H1 (cell line): ENCODE measurements around the gene DNAH1. TPM values are rescaled to one million over a fixed set of nuclear protein-coding genes. Genes with fewer than 3 reads are reported as not detected.

Experiments used
- CTCF ChIA-PET: fragments of 300-600 bp; sonication (Branson Sonifier 250); formaldehyde crosslinking; loops from one replicate; lab custom pipeline; 2021; ENCODE audit not compliant: partially characterized antibody; lab: Charles Lee
- POLR2A ChIA-PET: fragments of 300-600 bp; sonication (Branson Sonifier 250); formaldehyde crosslinking; loops from one replicate; lab custom pipeline; 2021; ENCODE audit warnings: inconsistent platforms; ENCODE audit not compliant: partially characterized antibody; lab: Charles Lee
- DNase-seq, 2 experiments: peaks; one replicate each; pipeline versions ENCODE4 v3.0.0 to v3.0.0-alpha.2; 2010 to 2022; ENCODE audit warnings: low spot score in 2 of 2, low read depth in 1 of 2, mixed read lengths in 1 of 2
- FAIRE-seq: peaks from 2 replicates; lab custom pipeline; 2011; peaks lifted over from hg19 to GRCh38; lab: Jason Lieb, UNC
- H2AFZ ChIP-seq: 2 replicates; pipeline ENCODE4 v1.8.1; 2012; ENCODE audit warnings: low read length, inconsistent platforms
- H2AK5ac ChIP-seq: 2 replicates; pipeline ENCODE4 v1.6.1; 2013; ENCODE audit warnings: low read depth, low read length
- H2BK120ac ChIP-seq: replicated peaks from 2 replicates; pipeline ENCODE3; 2013; ENCODE audit warnings: low read depth, low read length, inconsistent platforms
- H2BK12ac ChIP-seq: 2 replicates; pipeline ENCODE4 v1.6.1; 2013; ENCODE audit warnings: low read depth, low read length
- H2BK15ac ChIP-seq: 2 replicates; pipeline ENCODE4 v1.6.1; 2013; ENCODE audit warnings: low read length
- H2BK20ac ChIP-seq: 2 replicates; pipeline ENCODE4 v1.6.1; 2013; ENCODE audit warnings: low read length
- H2BK5ac ChIP-seq: 2 replicates; pipeline ENCODE4 v1.6.1; 2013; ENCODE audit warnings: low read depth, low read length
- H3K14ac ChIP-seq: 2 replicates; pipeline ENCODE4 v1.6.1; 2013; ENCODE audit warnings: inconsistent platforms; ENCODE audit not compliant: insufficient read length
- H3K18ac ChIP-seq: 2 replicates; pipeline ENCODE4 v1.6.1; 2013; ENCODE audit warnings: low read length; ENCODE audit errors: extremely low read depth
- H3K23ac ChIP-seq: 2 replicates; pipeline ENCODE4 v1.6.1; 2013; ENCODE audit warnings: inconsistent platforms; ENCODE audit not compliant: insufficient read length
- H3K23me2 ChIP-seq: 2 replicates; pipeline ENCODE4 v1.6.1; 2013; ENCODE audit warnings: low read depth, low read length
- H3K27ac ChIP-seq: 2 replicates; pipeline ENCODE4 v1.6.1; 2011; ENCODE audit warnings: low read depth, low read length, inconsistent platforms
- H3K27me3 ChIP-seq, 4 experiments: replicated peaks in 1 of 4; 1 replicate in 1 of 4; 2 replicates in 3 of 4; pipeline versions ENCODE4 v1.6.1 to v1.8.1; 2011 to 2013; ENCODE audit warnings: low read length in 3 of 4, mild to moderate bottlenecking in 3 of 4, inconsistent platforms in 2 of 4, mixed read lengths in 2 of 4, moderate library complexity in 1 of 4; ENCODE audit not compliant: control insufficient read depth in 3 of 4, insufficient read depth in 3 of 4; ENCODE audit errors: extremely low read depth in 1 of 4
- H3K36me3 ChIP-seq, 4 experiments: 2 replicates each; pipeline versions ENCODE4 v1.6.1 to v1.8.1; 2011 to 2013; ENCODE audit warnings: mild to moderate bottlenecking in 4 of 4, low read length in 3 of 4, moderate library complexity in 2 of 4, control low read depth in 1 of 4, inconsistent platforms in 1 of 4; ENCODE audit not compliant: insufficient read depth in 4 of 4, control insufficient read depth in 2 of 4
- H3K4ac ChIP-seq: replicated peaks from 2 replicates; pipeline ENCODE3; 2013; ENCODE audit warnings: low read length, low read depth, mixed read lengths, inconsistent platforms; ENCODE audit not compliant: insufficient read length
- H3K4me1 ChIP-seq, 4 experiments: replicated peaks in 1 of 4; 1 replicate in 1 of 4; 2 replicates in 3 of 4; pipeline versions ENCODE4 v1.6.1 to v1.8.1; 2011 to 2013; ENCODE audit warnings: low read length in 3 of 4, inconsistent platforms in 2 of 4, mixed read lengths in 1 of 4; ENCODE audit not compliant: insufficient read depth in 4 of 4, control insufficient read depth in 3 of 4
- H3K4me2 ChIP-seq, 2 experiments: 2 replicates each; pipeline versions ENCODE4 v1.6.1 to v1.8.1; 2011 to 2013; ENCODE audit warnings: low read depth in 2 of 2, low read length in 2 of 2, control low read depth in 1 of 2, inconsistent platforms in 1 of 2, mild to moderate bottlenecking in 1 of 2; ENCODE audit not compliant: insufficient read depth in 1 of 2
- H3K4me3 ChIP-seq, 4 experiments: fragments of 200-600, 300-600 bp in 1 of 4; sonication (generic), shearing (Covaris generic), sonication (Bioruptor Twin) in 1 of 4; 2 replicates each; pipeline versions ENCODE4 v1.5.1 to v1.8.1; 2011 to 2016; ENCODE audit warnings: low read length in 4 of 4, low read depth in 3 of 4, control low read depth in 2 of 4, inconsistent platforms in 2 of 4, mild to moderate bottlenecking in 2 of 4, mixed read lengths in 1 of 4, moderate library complexity in 1 of 4; ENCODE audit not compliant: insufficient read depth in 2 of 4; ENCODE audit errors: extremely low read depth in 1 of 4
- H3K56ac ChIP-seq: replicated peaks from 2 replicates; pipeline ENCODE3; 2013; ENCODE audit warnings: low read depth, mild to moderate bottlenecking, mixed read lengths, low read length, inconsistent platforms; ENCODE audit not compliant: insufficient read length
- H3K79me1 ChIP-seq: 2 replicates; pipeline ENCODE4 v1.6.1; 2013; ENCODE audit warnings: low read depth, low read length, control low read depth
- H3K79me2 ChIP-seq, 2 experiments: 2 replicates each; pipeline versions ENCODE4 v1.6.1 to v1.8.1; 2012 to 2013; ENCODE audit warnings: low read length in 2 of 2, mild to moderate bottlenecking in 2 of 2, inconsistent platforms in 1 of 2; ENCODE audit not compliant: insufficient read depth in 2 of 2, control insufficient read depth in 1 of 2
- H3K9ac ChIP-seq, 4 experiments: replicated peaks in 1 of 4; 1 replicate in 1 of 4; 2 replicates in 3 of 4; pipeline versions ENCODE4 v1.6.1 to v1.8.1; 2011 to 2013; ENCODE audit warnings: low read depth in 3 of 4, low read length in 3 of 4, control low read depth in 2 of 4, mild to moderate bottlenecking in 2 of 4, moderate library complexity in 2 of 4, inconsistent platforms in 1 of 4; ENCODE audit errors: extremely low read depth in 1 of 4
- H3K9me3 ChIP-seq, 2 experiments: 2 replicates each; pipeline versions ENCODE4 v1.6.1 to v1.8.1; 2012 to 2013; ENCODE audit warnings: mild to moderate bottlenecking in 2 of 2, moderate library complexity in 2 of 2, control low read depth in 1 of 2, inconsistent platforms in 1 of 2, low read depth in 1 of 2, low read length in 1 of 2, mixed read lengths in 1 of 2; ENCODE audit not compliant: insufficient read depth in 2 of 2
- H4K20me1 ChIP-seq, 2 experiments: replicated peaks in 1 of 2; 2 replicates each; pipeline versions ENCODE3 to v1.8.1; 2011 to 2013; ENCODE audit warnings: inconsistent platforms in 2 of 2, low read length in 2 of 2, mild to moderate bottlenecking in 1 of 2; ENCODE audit not compliant: insufficient read depth in 2 of 2, control insufficient read depth in 1 of 2
- H4K5ac ChIP-seq: 2 replicates; pipeline ENCODE4 v1.6.1; 2013; ENCODE audit warnings: low read length, low read depth, mixed read lengths, inconsistent platforms; ENCODE audit not compliant: insufficient read length
- H4K8ac ChIP-seq: 2 replicates; pipeline ENCODE4 v1.8.0; 2013; ENCODE audit warnings: mild to moderate bottlenecking, moderate library complexity, low read length, inconsistent platforms; ENCODE audit not compliant: insufficient read depth; ENCODE audit errors: extremely low read depth
- H4K91ac ChIP-seq: replicated peaks from 2 replicates; pipeline ENCODE3; 2013; ENCODE audit warnings: low read length, mixed read lengths, inconsistent platforms; ENCODE audit not compliant: insufficient read length
- BACH1 ChIP-seq: IDR thresholded peaks from 2 replicates; pipeline ENCODE4 v1.6.1; 2012; ENCODE audit warnings: low read length, improper control_type of control experiment
- CBX5 ChIP-seq: fragments of 300-800, 300-1000 bp; sonication (generic); IDR thresholded peaks from 2 replicates; pipeline ENCODE4 v1.7.1; 2016; ENCODE audit warnings: antibody characterized with exemption, low read length, low read depth
- FOSL1 ChIP-seq: IDR thresholded peaks from 2 replicates; pipeline ENCODE4 v1.6.1; 2011; ENCODE audit warnings: mild to moderate bottlenecking, low read depth, low read length, moderate library complexity; ENCODE audit not compliant: insufficient read depth
- HDAC2 ChIP-seq, 2 experiments: fragments of 300-600 bp in 1 of 2; sonication (generic) in 1 of 2; IDR thresholded peaks; 2 replicates each; pipeline ENCODE4 v1.6.1; 2011 to 2012; ENCODE audit warnings: low read depth in 2 of 2, low read length in 2 of 2, mild to moderate bottlenecking in 2 of 2, moderate library complexity in 2 of 2, borderline replicate concordance in 1 of 2, inconsistent platforms in 1 of 2
- KDM5A ChIP-seq: fragments of 200-600 bp; IDR thresholded peaks from 2 replicates; pipeline ENCODE4 v1.7.1; 2012; ENCODE audit warnings: mild to moderate bottlenecking, low read length, inconsistent platforms, mixed read lengths
- MAX ChIP-seq: IDR thresholded peaks from 2 replicates; pipeline ENCODE4 v1.6.1; 2012; ENCODE audit warnings: inconsistent platforms
- NANOG ChIP-seq: IDR thresholded peaks from 2 replicates; pipeline ENCODE4 v1.6.1; 2011; ENCODE audit warnings: low read length, low read depth, mild to moderate bottlenecking, inconsistent platforms; ENCODE audit not compliant: insufficient read depth, poor library complexity, severe bottlenecking
- POLR2A ChIP-seq, 2 experiments: IDR thresholded peaks; 1 replicate in 1 of 2; 2 replicates in 1 of 2; pipeline ENCODE4 v1.6.1; 2011; ENCODE audit warnings: low read depth in 2 of 2, low read length in 2 of 2, mild to moderate bottlenecking in 2 of 2; ENCODE audit errors: control extremely low read depth in 1 of 2
- SP2 ChIP-seq: IDR thresholded peaks from 2 replicates; pipeline ENCODE4 v1.6.1; 2012; ENCODE audit warnings: mild to moderate bottlenecking, low read length, inconsistent platforms
- SP4 ChIP-seq: IDR thresholded peaks from 2 replicates; pipeline ENCODE4 v1.6.1; 2012; ENCODE audit warnings: low read length, inconsistent platforms
- TAF1 ChIP-seq: IDR thresholded peaks from 2 replicates; pipeline ENCODE4 v1.6.1; 2011; ENCODE audit warnings: mild to moderate bottlenecking, low read depth, low read length
- YY1 ChIP-seq: IDR thresholded peaks from 2 replicates; pipeline ENCODE4 v1.6.1; 2011; ENCODE audit warnings: low read depth, mild to moderate bottlenecking, low read length
- WGBS, 2 experiments: shearing (Covaris generic) in 1 of 2; methylation state at CpG; one replicate each; pipeline versions ENCODE4 v1.1.6 to v1.1.7; 2013 to 2015; ENCODE audit warnings: low lambda C conversion rate in 2 of 2, mixed read lengths in 2 of 2, inconsistent platforms in 1 of 2, low coverage in 1 of 2, missing lambda C conversion rate in 1 of 2; ENCODE audit not compliant: insufficient replicate concordance in 2 of 2, insufficient coverage in 1 of 2, insufficient read length in 1 of 2; ENCODE audit errors: extremely low coverage in 1 of 2, missing lambda C conversion rate in 1 of 2; 5-methylcytosine and 5-hydroxymethylcytosine counted together
- polyA plus RNA-seq, 7 experiments: library from polyadenylated mRNA; depleted of rRNA in 3 of 7; stranded (reverse) in 5 of 7; unstranded in 2 of 7; fragments of >200 nt in 5 of 7; fragments of 200-250 nt in 2 of 7; gene quantifications; 1 replicate in 5 of 7; 2 replicates in 1 of 7; 4 replicates in 1 of 7; pipeline versions ENCODE4 v1.2.1 to v1.2.3, GENCODE V29; 2011 to 2013; ENCODE audit warnings: missing spikeins in 2 of 7, mixed read lengths in 2 of 7
- total RNA-seq: library from RNA; stranded (reverse); fragmentation: NEBNext Ultra II Directional; extraction: Animal tissue kit (Norgen Biotek cat#: 25700); gene quantifications from 2 replicates; pipeline ENCODE4 v1.2.1, GENCODE V29; 2021
- TF ChIP-seq, protein P1 (sequence below): IDR thresholded peaks from 2 replicates; pipeline ENCODE4 v1.6.1; 2011; ENCODE audit warnings: low read depth, mild to moderate bottlenecking, low read length; ENCODE audit not compliant: insufficient read depth

DNAH1 gene
- total and polyA plus RNA-seq, 2 of the 8 experiments (the other 6 are each of a cell fraction or from before 2014, with no cell fraction given), result 1.0 to 1.5 TPM

GRCh38 chr3:52330194-52330805 lies 14.2 kb downstream of the DNAH1 start:
- Histone ChIP-seq H3K4ac (peak overlapping the region; percentile 69), H2AFZ (no peak overlapping the region), H4K91ac (no peak overlapping the region), H4K5ac (no peak overlapping the region), H2BK120ac (no peak overlapping the region), H3K4me3 (no peak overlapping the region), H2BK15ac (no peak overlapping the region), H3K4me2 (no peak overlapping the region), H3K9ac (no peak overlapping the region), H3K79me1 (no peaks in the 10 kb centered on the region), H4K20me1 (peaks cover 0 to 1% of the 10 kb centered on the region in 2 experiments), H3K27ac (no peak overlapping the region), H2BK5ac (no peak overlapping the region), H3K4me1 (no peaks in the 10 kb centered on the region), H2AK5ac (no peak overlapping the region), H3K9me3 (no peaks in the 10 kb centered on the region), H4K8ac (peak overlapping the region; percentile 65; the same call in 1 of the 2 replicates), H3K79me2 (no peaks in the 10 kb centered on the region), H2BK20ac (no peak overlapping the region), H3K36me3 (no peaks in the 10 kb centered on the region), H3K14ac (no peak overlapping the region), H3K23ac (no peak overlapping the region), H3K18ac (no peak overlapping the region), H3K56ac (no peak overlapping the region), H2BK12ac (no peak overlapping the region; the same call in 1 of the 2 replicates), H3K27me3 (no peaks in the 10 kb centered on the region; a peak in 1 of 7 replicates), H3K23me2 (peaks cover 3% of the 10 kb centered on the region; the same call in 1 of the 2 replicates)
- 84% methylated on average over 9 of the region's 9 CpGs; no CpG with 5 or more reads in 1 of the 2 experiments for WGBS, 2 experiments
- ChIA-PET POLR2A (interaction anchor here (0.8 to 1.8 kb wide), 4 partner anchors 9 to 92 kb away, joined by 3 to 7 read pairs (median 3); no protein-coding TSS in a partner anchor), CTCF (interaction anchor here (0.6 to 6.2 kb wide), 8 partner anchors 9 to 207 kb away, joined by 3 to 60 read pairs (median 4); no protein-coding TSS in a partner anchor)
- DNase-seq, result no peak
- no peak for FAIRE-seq
- TF ChIP-seq NANOG (no peak), YY1 (no peak), KDM5A (no peak), SP2 (no peak), HDAC2 (IDR thresholded peaks at IDR 0.05; ENCODE audit: borderline replicate concordance in 1 of 2, low read depth in 2 of 2, low read length in 2 of 2) (no peak), TAF1 (no peak), POLR2A (IDR thresholded peaks at IDR 0.05; ENCODE audit: control extremely low read depth in 1 of 2, low read depth in 2 of 2, low read length in 2 of 2) (no peak), MAX (no peak), BACH1 (no peak), FOSL1 (no peak), CBX5 (no peak), SP4 (no peak)
- TF ChIP-seq, protein P1, sequence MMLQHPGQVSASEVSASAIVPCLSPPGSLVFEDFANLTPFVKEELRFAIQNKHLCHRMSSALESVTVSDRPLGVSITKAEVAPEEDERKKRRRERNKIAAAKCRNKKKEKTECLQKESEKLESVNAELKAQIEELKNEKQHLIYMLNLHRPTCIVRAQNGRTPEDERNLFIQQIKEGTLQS, result no peak
